DOHH2 (cell line): ENCODE data around the gene CARMIL1.

ENCODE experiments used
- CTCF ChIP-seq: fragments of 200-600 bp; sonication (generic); IDR thresholded peaks from one replicate; pipeline ENCODE4 v1.5.1; 2014; ENCODE audit warnings: antibody characterized with exemption, mild to moderate bottlenecking, low read depth, low read length; ENCODE audit not compliant: poor library complexity, severe bottlenecking
- EZH2phosphoT487 ChIP-seq: fragments of 200-600 bp; sonication (generic); IDR thresholded peaks from 2 replicates; pipeline ENCODE4 v1.6.1; 2017; ENCODE audit warnings: borderline replicate concordance, mild to moderate bottlenecking, antibody characterized with exemption, low read length, moderate library complexity, mixed read lengths

- no peak for TF ChIP-seq EZH2phosphoT487
- TF ChIP-seq CTCF = no peak
Measured at GRCh38 chr6:25627001-25627400, 347.8 kb downstream of the CARMIL1 start.
